Type B pancreatic cell (in vitro differentiated cells): Measurements from ENCODE around the gene NOX5. TPM values are rescaled to one million over a fixed set of nuclear protein-coding genes. Genes with fewer than 3 reads are reported as not detected.

Experiments
- DNase-seq: peaks from one replicate; pipeline ENCODE4 v3.0.0; 2021; ENCODE audit warnings: mixed read lengths; ENCODE audit not compliant: unreplicated experiment; ENCODE audit errors: extremely low spot score
- H3K27ac Mint-ChIP-seq: 2 replicates; pipeline ENCODE4 v1.8.0; 2021; ENCODE audit warnings: mild to moderate bottlenecking, mixed read lengths
- H3K27me3 Mint-ChIP-seq: 2 replicates; pipeline ENCODE4 v1.8.0; 2021; ENCODE audit warnings: mixed read lengths
- H3K36me3 Mint-ChIP-seq: 2 replicates; pipeline ENCODE4 v1.8.0; 2021; ENCODE audit warnings: mixed read lengths
- H3K4me1 Mint-ChIP-seq: one replicate; pipeline ENCODE4 v1.8.0; 2021; ENCODE audit warnings: mixed read lengths; ENCODE audit not compliant: unreplicated experiment
- H3K4me3 Mint-ChIP-seq: 2 replicates; pipeline ENCODE4 v1.8.0; 2021; ENCODE audit warnings: mild to moderate bottlenecking, mixed read lengths
- H3K9me3 Mint-ChIP-seq: 2 replicates; pipeline ENCODE4 v1.8.0; 2021; ENCODE audit warnings: mixed read lengths
- CTCF ChIP-seq: fragments of 200-600 bp; sonication (generic); conservative IDR thresholded peaks from 2 replicates; pipeline ENCODE4 v1.5.0; 2021; ENCODE audit warnings: antibody characterized with exemption, mild to moderate bottlenecking
- total RNA-seq: library from RNA; stranded (reverse); gene quantifications from 2 replicates; pipeline ENCODE4 v1.2.1, GENCODE V29; 2021; ENCODE audit warnings: low replicate concordance

The NOX5 gene
- total RNA-seq, 1 donor from 2014 or later: not detected

- no peak for TF ChIP-seq CTCF
- peak; percentile 4 for DNase-seq
- Mint-ChIP-seq H3K27ac (no peak overlapping the region), H3K4me3 (no peak overlapping the region), H3K27me3 (no peaks in the 10 kb centered on the region), H3K36me3 (no peaks in the 10 kb centered on the region), H3K4me1 (peaks cover 18% of the 10 kb centered on the region), H3K9me3 (peaks cover 4% of the 10 kb centered on the region)
These were observed 16.3 kb upstream of the NOX5 start for GRCh38 chr15:68997930-68998777.

- Mint-ChIP-seq H3K27me3 (no peaks in the 10 kb centered on the region), H3K9me3 (peaks cover 4% of the 10 kb centered on the region), H3K36me3 (no peaks in the 10 kb centered on the region), H3K4me1 (peaks cover 15% of the 10 kb centered on the region), H3K27ac (no peak overlapping the region), H3K4me3 (no peak overlapping the region)
- no peak for DNase-seq
- no peak for TF ChIP-seq CTCF
These were observed 15.4 kb upstream of the NOX5 start for GRCh38 chr15:68999091-68999490.

- Mint-ChIP-seq H3K4me1 (peaks cover 15% of the 10 kb centered on the region), H3K36me3 (no peaks in the 10 kb centered on the region), H3K27ac (peak overlapping the region; percentile 42), H3K4me3 (peak overlapping the region; percentile 6), H3K27me3 (no peaks in the 10 kb centered on the region), H3K9me3 (peaks cover 8% of the 10 kb centered on the region)
- no peak for TF ChIP-seq CTCF
- DNase-seq: no peak
These were observed 14.4 kb upstream of the NOX5 start for GRCh38 chr15:69000091-69000490.

- H3K36me3 Mint-ChIP-seq: peaks cover 4% of the 10 kb centered on the region
- DNase-seq: no peak
These were observed 13.6 kb upstream of the NOX5 start for GRCh38 chr15:69000725-69001503.

GRCh38 chr15:69002783-69003182, 11.7 kb upstream of the NOX5 start:
- Mint-ChIP-seq H3K9me3 (peaks cover 8% of the 10 kb centered on the region), H3K27ac (no peak overlapping the region), H3K36me3 (peaks cover 4% of the 10 kb centered on the region), H3K27me3 (no peaks in the 10 kb centered on the region), H3K4me1 (peaks cover 10% of the 10 kb centered on the region), H3K4me3 (no peak overlapping the region)
- no peak for DNase-seq
- TF ChIP-seq CTCF: no peak

More at GRCh38 chr15:69000725-69001503, 13.6 kb upstream of the NOX5 start:
- H3K27me3 Mint-ChIP-seq: no peaks in the 10 kb centered on the region
- peak overlapping the region; percentile 42 for H3K27ac Mint-ChIP-seq
- H3K9me3 Mint-ChIP-seq: peaks cover 8% of the 10 kb centered on the region
- TF ChIP-seq CTCF: no peak
- H3K4me3 Mint-ChIP-seq: no peak overlapping the region
- peaks cover 11% of the 10 kb centered on the region for H3K4me1 Mint-ChIP-seq
